Right lobe of liver (tissue), 6 donors: ENCODE data around the gene ADAM8. TPM values are rescaled to one million over a fixed set of nuclear protein-coding genes. Genes with fewer than 3 reads are reported as not detected.

Source experiments
- ATAC-seq, 4 donors: fragments of 200-7000 bp; cut with Tn5 transposase; one replicate each; pipeline ENCODE4 v1.9.1; 2020; ENCODE audit warnings: mild to moderate bottlenecking in 4 of 4, moderate library complexity in 4 of 4
- DNase-seq, 3 donors: peaks; one replicate each; pipeline ENCODE4 v3.0.0-alpha.2; 2020
- H3K27ac ChIP-seq, 3 donors: fragments of 200-600 bp; one replicate each; pipeline ENCODE4 v1.8.0; 2022
- H3K27me3 ChIP-seq, 2 donors: fragments of 200-600 bp; one replicate each; pipeline ENCODE4 v1.8.0; 2022
- H3K36me3 ChIP-seq, 4 donors: fragments of 200-600 bp; sonication (generic) in 1 of 4; one replicate each; pipeline versions ENCODE4 v1.5.1 to v1.8.0; 2017 to 2022; ENCODE audit warnings: control low read depth in 1 of 4
- H3K4me1 ChIP-seq, 4 donors: fragments of 200-600 bp; sonication (generic) in 1 of 4; one replicate each; pipeline versions ENCODE4 v1.5.1 to v1.8.0; 2017 to 2022; ENCODE audit warnings: control low read depth in 1 of 4
- H3K4me3 ChIP-seq, 3 donors: fragments of 200-600 bp; one replicate each; pipeline ENCODE4 v1.8.0; 2022
- H3K9me3 ChIP-seq, 4 donors: fragments of 200-600 bp; sonication (generic) in 1 of 4; one replicate each; pipeline versions ENCODE4 v1.5.1 to v1.8.0; 2017 to 2022; ENCODE audit warnings: control low read depth in 1 of 4
- CTCF ChIP-seq, 4 donors: fragments of 200-600 bp in 3 of 4; fragments of 450-650 bp in 1 of 4; IDR thresholded peaks; one replicate each; pipeline versions ENCODE4 v1.5.1 to v1.8.0; 2016 to 2022; ENCODE audit warnings: antibody characterized with exemption in 4 of 4, mild to moderate bottlenecking in 2 of 4
- POLR2A ChIP-seq: fragments of 450-650 bp; IDR thresholded peaks from one replicate; pipeline ENCODE4 v1.6.1; 2017; ENCODE audit warnings: antibody characterized with exemption, mild to moderate bottlenecking
- WGBS: methylation state at CpG from one replicate; pipeline ENCODE4 v1.1.6; 2018; ENCODE audit warnings: low coverage, low lambda C conversion rate; ENCODE audit not compliant: insufficient coverage; ENCODE audit errors: missing lambda C conversion rate; 5-methylcytosine and 5-hydroxymethylcytosine counted together
- intact Hi-C, 2 donors: fragments of 100-400 bp; cut with DNase I; formaldehyde crosslinking; loops; one replicate each; pipeline versions ENCODE4 v1.11.2 to v1.14.1; 2022
- total RNA-seq, 6 experiments: library from RNA; depleted of rRNA in 2 of 6; stranded (reverse); fragments of >200 nt in 2 of 6; fragmentation: NEBNext Ultra II Directional in 3 of 6; extraction: Animal tissue kit (Norgen Biotek cat#: 25700) in 3 of 6; gene quantifications; one replicate each; pipeline versions ENCODE4 v1.1.0 to v1.2.4, GENCODE V29; 2016 to 2023
- donor health status: DM: no; HTN: yes; CAD: no.
- donor health status: DM: no; HTN: no; CAD: no.
- donor health status: DM: no; HTN: no; CAD: no.
- donor health status: DM: no; HTN: yes; CAD: no.
- donor health status: DM: no; HTN: yes; CAD: no.

ADAM8 gene
- total RNA-seq, 6 experiments from 2014 or later, result 2.6 to 8.8 (median 5.2) TPM

DNA sequence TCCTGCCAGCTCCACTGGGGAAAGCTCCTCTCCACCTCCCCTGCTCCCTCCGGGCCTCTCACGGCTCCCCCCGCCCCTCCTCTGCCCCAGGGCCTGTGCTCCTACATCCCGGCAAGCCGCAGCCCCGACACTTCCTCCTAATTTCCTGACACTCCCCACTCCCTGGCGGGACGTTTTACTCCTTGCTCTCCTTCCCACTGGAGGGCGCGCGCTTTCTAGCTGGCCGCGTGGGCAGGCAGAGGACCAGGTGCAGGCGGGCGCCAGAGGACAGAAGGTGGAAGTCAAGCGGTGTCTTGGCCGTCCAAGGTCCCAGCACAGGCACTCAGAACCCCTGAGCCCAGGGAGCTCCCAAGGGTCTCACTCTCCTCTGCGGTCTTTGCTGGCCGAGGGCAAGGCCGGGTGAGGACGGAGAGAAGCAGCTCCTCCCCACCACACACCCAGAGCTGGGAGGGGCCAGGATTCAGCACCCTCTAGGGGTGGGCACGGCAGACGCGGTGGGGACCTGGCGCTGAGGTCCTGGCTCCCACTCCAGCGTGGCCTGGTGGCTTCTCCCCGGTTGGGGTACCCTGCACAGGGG lies 19.1 kb downstream of the ADAM8 start:
- peak in 3 of 4 donors; percentile 38 to 47 (median 42) for TF ChIP-seq CTCF (IDR thresholded peaks at IDR 0.05)
- TF ChIP-seq POLR2A, result no peak
- no peaks in the 10 kb centered on the region for H3K36me3 ChIP-seq
- intact Hi-C loops, result no loop called here
- ATAC-seq (peak; percentile 48 to 58 (median 52)), DNase-seq (peak; percentile 75 to 85 (median 83))
- no peaks in the 10 kb centered on the region for H3K9me3 ChIP-seq
- 2% methylated on average over 17 of the region's 27 CpGs for WGBS
- H3K27me3 ChIP-seq, result no peaks in the 10 kb centered on the region
- H3K4me1 ChIP-seq, result peaks cover 0 to 12% (median 0%) of the 10 kb centered on the region in 4 donors
- H3K27ac ChIP-seq, result no peak overlapping the region
- H3K4me3 ChIP-seq, result no peak overlapping the region

DNA sequence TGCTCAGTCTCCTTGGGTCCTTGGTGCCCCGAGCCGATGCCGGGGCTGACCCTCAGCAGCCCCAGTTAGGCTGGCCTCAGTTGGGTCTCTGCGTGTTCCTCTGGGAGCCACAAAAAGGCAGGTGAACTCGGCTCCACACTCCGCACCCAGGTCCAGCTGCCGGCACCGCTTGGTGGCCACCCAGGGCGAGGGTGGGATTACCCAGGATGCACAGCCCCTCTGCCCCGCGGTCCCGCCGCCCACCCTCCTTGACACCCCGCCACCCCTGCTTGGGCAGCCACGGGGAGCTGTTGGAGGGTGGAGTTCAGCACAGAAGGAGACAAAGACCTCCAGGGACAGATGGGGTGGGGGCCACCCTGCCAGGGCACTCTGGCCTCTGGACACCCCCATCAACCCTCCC lies 21.3 kb downstream of the ADAM8 start:
- Histone ChIP-seq H3K4me1 (peaks cover 0 to 9% (median 0%) of the 10 kb centered on the region in 4 donors), H3K27me3 (no peaks in the 10 kb centered on the region), H3K9me3 (no peaks in the 10 kb centered on the region), H3K4me3 (no peak overlapping the region), H3K36me3 (no peaks in the 10 kb centered on the region), H3K27ac (no peak overlapping the region)
- DNase-seq, result no peak
- ATAC-seq, result no peak
- no CpG with 5 or more reads among the region's 15 CpGs for WGBS
- no peak for TF ChIP-seq POLR2A
- no peak for TF ChIP-seq CTCF (IDR thresholded peaks at IDR 0.05)
- intact Hi-C loops, result no loop called here

DNA sequence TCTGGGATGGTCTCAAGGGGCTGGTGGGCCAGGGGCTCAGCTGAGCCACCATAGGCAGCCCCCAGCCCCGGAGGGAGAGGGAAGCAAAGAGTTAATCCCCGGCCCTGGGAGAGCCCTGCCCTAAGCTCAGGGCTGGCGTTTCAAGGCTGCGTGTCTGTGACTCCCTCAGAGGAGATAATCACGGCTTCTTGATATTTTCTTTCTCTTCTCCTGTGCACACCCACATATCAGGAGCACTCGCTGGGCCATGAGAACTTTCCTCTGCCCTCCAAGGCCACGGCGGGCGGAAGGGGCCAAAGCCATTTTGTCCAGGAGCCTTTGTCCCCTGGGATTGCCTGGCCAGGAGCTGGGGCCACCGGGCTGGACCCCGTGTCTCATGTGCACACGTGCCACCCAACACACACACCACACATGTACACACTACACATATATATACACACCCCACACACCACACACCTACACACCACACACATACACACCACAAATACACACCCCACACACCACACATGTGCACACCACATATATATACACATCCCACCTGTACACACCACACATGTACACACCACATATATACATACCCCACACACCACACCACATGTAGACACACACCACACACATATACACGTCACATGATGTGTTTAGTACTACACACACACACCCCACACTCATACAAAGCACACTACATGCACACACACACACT lies 22.1 kb downstream of the ADAM8 start:
- intact Hi-C loops, result no loop called here
- no peaks in the 10 kb centered on the region for H3K27me3 ChIP-seq
- H3K27ac ChIP-seq, result no peak overlapping the region
- TF ChIP-seq CTCF (IDR thresholded peaks at IDR 0.05), result no peak
- no peak for TF ChIP-seq POLR2A
- H3K9me3 ChIP-seq, result no peaks in the 10 kb centered on the region
- ATAC-seq (no peak), DNase-seq (no peak)
- H3K4me3 ChIP-seq, result no peak overlapping the region
- H3K36me3 ChIP-seq, result no peaks in the 10 kb centered on the region
- peaks cover 0 to 9% (median 0%) of the 10 kb centered on the region in 4 donors for H3K4me1 ChIP-seq
- WGBS, result 58% methylated on average over 5 of the region's 13 CpGs

DNA sequence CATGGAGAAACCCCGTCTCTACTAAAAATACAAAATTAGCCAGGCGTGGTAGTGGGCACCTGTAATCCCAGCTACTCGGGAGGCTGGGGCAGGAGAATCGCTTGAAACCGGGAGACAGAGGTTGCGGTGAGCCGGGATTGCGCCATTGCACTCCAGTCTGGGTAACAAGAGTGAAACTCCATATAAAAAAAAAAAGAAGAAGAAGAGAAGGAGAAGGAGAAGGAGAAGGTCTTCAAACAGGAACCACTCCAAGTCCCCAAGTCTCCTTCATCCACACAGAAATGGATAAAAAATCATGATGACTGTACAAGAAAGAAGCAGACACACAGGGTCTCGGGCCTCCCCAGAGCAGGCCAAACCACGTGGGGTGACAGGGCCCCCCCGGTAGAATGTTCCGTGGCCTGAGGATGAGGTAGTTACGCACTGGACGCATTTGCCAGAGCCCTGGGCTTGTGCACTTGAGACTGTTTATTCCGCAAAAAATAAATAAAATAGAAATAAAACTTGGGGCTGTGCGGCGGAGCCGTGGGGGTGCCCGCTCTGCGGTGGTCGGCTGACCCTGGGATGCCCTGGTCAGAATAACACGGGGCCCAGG lies 23.2 kb downstream of the ADAM8 start:
- H3K4me3 ChIP-seq, result no peak overlapping the region
- intact Hi-C loops, result no loop called here
- DNase-seq (no peak), ATAC-seq (no peak)
- peaks cover 0 to 9% (median 0%) of the 10 kb centered on the region in 4 donors for H3K4me1 ChIP-seq
- 64% methylated on average over 17 of the region's 22 CpGs for WGBS
- no peaks in the 10 kb centered on the region for H3K27me3 ChIP-seq
- no peaks in the 10 kb centered on the region for H3K36me3 ChIP-seq
- H3K27ac ChIP-seq, result no peak overlapping the region
- H3K9me3 ChIP-seq, result no peaks in the 10 kb centered on the region
- no peak for TF ChIP-seq POLR2A

GRCh38 chr10:133252223-133252552 lies 24.5 kb downstream of the ADAM8 start:
- no peaks in the 10 kb centered on the region for H3K27me3 ChIP-seq
- H3K9me3 ChIP-seq, result no peaks in the 10 kb centered on the region
- TF ChIP-seq POLR2A, result no peak
- intact Hi-C loops, result no loop called here
- WGBS, result 53% methylated on average over 4 of the region's 12 CpGs
- H3K4me3 ChIP-seq, result no peak overlapping the region
- H3K36me3 ChIP-seq, result no peaks in the 10 kb centered on the region
- H3K27ac ChIP-seq, result no peak overlapping the region
- ATAC-seq, result no peak
- peaks cover 0 to under 1% (median 0%) of the 10 kb centered on the region in 4 donors for H3K4me1 ChIP-seq
- DNase-seq, result no peak
